ENCODE data around the gene DHRS3. TPM values are rescaled to one million over a fixed set of nuclear protein-coding genes. Genes with fewer than 3 reads are reported as not detected.

DHRS3 gene
- total and polyA plus RNA-seq, 10 of the 15 experiments (the other 5 are each of a cell fraction or from before 2014, with no cell fraction given) = 0.23 to 29.7 (median 1.2) TPM

DNA sequence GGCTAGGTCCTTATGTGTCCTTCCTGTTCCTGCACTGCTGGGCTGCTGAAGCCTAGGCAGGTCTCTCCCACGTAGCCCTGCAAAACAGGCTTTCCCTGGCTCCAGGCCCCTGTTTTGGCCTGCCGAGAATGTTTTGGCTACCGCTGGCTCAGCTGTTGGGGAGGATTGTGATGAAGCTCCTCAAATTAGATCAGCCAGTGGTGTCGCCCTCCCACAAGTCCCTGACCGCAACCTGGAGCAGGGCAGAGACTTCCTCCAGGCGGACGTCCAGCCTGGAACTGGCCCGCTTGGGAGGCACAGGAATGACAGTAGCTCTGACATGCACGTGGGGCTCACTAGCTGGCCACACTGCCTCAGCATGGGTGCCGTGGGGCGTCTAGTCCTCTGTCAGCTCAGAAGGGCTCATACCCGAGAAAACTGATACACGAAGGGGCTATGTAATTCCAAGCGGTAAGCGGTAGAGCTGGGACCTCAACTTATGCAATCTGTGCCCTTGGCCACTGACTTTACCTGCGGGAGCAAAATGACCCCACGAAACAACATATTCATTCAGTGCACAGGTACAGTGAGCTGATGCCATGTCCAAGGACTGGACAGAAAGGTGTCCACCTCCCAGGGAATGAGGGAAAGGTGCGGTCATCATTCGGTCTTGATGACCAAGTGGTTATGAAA lies 26.6 kb downstream of the DHRS3 start (continued):
- TF ChIP-seq RBBP5 (conservative IDR thresholded peaks at IDR 0.05) = no peak
- no peak for TF ChIP-seq SREBF1 (IDR thresholded peaks at IDR 0.05; ENCODE audit: low read length)
- no peak for TF ChIP-seq CHD4 (IDR thresholded peaks at IDR 0.05)
- no peak for TF ChIP-seq EED (IDR thresholded peaks at IDR 0.05; ENCODE audit: low read depth)
- TF ChIP-seq, protein P1, sequence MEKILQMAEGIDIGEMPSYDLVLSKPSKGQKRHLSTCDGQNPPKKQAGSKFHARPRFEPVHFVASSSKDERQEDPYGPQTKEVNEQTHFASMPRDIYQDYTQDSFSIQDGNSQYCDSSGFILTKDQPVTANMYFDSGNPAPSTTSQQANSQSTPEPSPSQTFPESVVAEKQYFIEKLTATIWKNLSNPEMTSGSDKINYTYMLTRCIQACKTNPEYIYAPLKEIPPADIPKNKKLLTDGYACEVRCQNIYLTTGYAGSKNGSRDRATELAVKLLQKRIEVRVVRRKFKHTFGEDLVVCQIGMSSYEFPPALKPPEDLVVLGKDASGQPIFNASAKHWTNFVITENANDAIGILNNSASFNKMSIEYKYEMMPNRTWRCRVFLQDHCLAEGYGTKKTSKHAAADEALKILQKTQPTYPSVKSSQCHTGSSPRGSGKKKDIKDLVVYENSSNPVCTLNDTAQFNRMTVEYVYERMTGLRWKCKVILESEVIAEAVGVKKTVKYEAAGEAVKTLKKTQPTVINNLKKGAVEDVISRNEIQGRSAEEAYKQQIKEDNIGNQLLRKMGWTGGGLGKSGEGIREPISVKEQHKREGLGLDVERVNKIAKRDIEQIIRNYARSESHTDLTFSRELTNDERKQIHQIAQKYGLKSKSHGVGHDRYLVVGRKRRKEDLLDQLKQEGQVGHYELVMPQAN (conservative IDR thresholded peaks at IDR 0.05) = no peak
- TF ChIP-seq, protein P2, sequence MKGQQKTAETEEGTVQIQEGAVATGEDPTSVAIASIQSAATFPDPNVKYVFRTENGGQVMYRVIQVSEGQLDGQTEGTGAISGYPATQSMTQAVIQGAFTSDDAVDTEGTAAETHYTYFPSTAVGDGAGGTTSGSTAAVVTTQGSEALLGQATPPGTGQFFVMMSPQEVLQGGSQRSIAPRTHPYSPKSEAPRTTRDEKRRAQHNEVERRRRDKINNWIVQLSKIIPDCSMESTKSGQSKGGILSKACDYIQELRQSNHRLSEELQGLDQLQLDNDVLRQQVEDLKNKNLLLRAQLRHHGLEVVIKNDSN (IDR thresholded peaks at IDR 0.05; ENCODE audit: borderline replicate concordance, extremely low read length, insufficient read depth, low read depth, low read length) = no peak
- no peak for TF ChIP-seq RUNX3 (IDR thresholded peaks at IDR 0.05; ENCODE audit: low read length)
- TF ChIP-seq CBX3 (IDR thresholded peaks at IDR 0.05; ENCODE audit: borderline replicate concordance, low read depth) = no peak

DNA sequence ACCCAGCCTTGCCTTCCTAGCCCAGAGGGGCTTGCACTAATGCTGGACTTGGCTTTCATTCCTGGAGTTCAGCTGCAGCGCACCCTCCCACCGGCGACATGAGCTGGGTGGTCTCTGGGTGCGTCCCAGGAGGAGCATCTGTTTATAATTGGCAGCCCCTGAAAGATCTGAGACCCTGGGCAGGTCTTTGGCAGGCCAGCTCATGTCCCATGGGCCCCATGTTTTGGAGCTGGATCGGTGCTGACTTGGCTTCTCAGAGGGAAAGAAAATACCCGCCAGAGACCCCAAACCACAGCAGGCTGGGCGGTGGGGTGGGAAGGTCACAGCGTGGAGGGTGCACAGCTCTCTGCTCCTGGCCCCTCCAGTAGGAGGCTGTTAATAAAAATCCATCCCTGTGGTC lies 29.3 kb downstream of the DHRS3 start:
- POLR2A ChIA-PET = no interaction called here
- DNase-seq (ENCODE audit: low read depth, low spot score) (no peak), FAIRE-seq (no peak), ATAC-seq (no peak)
- 48% methylated on average over 8 of the region's 8 CpGs for WGBS (ENCODE audit: insufficient coverage, insufficient replicate concordance, low lambda C conversion rate, missing lambda C conversion rate)
- Histone ChIP-seq H2AFZ (ENCODE audit: control insufficient read depth, low read depth, low read length) (no peak overlapping the region), H3K9me3 (replicated peaks; ENCODE audit: control insufficient read depth, insufficient read depth, low read length) (no peaks in the 10 kb centered on the region), H3K9ac (ENCODE audit: control insufficient read depth, insufficient read depth, low read length) (no peak overlapping the region), H3K4me3 (no peak overlapping the region), H3K4me1 (ENCODE audit: control insufficient read depth, insufficient read depth, low read length) (no peaks in the 10 kb centered on the region), H4K20me1 (ENCODE audit: control insufficient read depth, insufficient read depth) (0 out of 2 replicates have a peak, but pooled peaks cover under 1% of the 10 kb centered on the region), H3K79me2 (ENCODE audit: control insufficient read depth, insufficient read depth, low read length) (no peaks in the 10 kb centered on the region), H3K36me3 (ENCODE audit: control insufficient read depth in 2 of 2, insufficient read depth in 2 of 2, low read length in 1 of 2) (no peaks in the 10 kb centered on the region), H3K4me2 (ENCODE audit: control insufficient read depth, insufficient read depth) (no peak overlapping the region), H3K27ac (ENCODE audit: control insufficient read depth, insufficient read depth) (no peak overlapping the region), H3K27me3 (replicated peaks in 1 of 2; ENCODE audit: control insufficient read depth in 2 of 2, insufficient read depth in 2 of 2, low read length in 1 of 2) (no peaks in the 10 kb centered on the region)
- CTCF ChIA-PET = no interaction called here
- BruUV-seq (replicated peaks) = no TSS peak
- in situ Hi-C loops (cut with MboI) (no loop called here), intact Hi-C loops (cut with micrococcal nuclease; ENCODE audit: unreplicated experiment) (no loop called here)
- SMC1A ChIA-PET (ENCODE audit: uncharacterized antibody, unreplicated experiment) = interaction anchor here (0.6 to 0.8 kb wide), 2 partner anchors 147 to 265 kb away, joined by 3 read pairs; no protein-coding TSS in a partner anchor
- RAD21 ChIA-PET (ENCODE audit: unreplicated experiment) = no interaction called here
- TF ChIP-seq MYC (IDR thresholded peaks at IDR 0.05; ENCODE audit: insufficient read depth, insufficient read length, insufficient replicate concordance, low read length, severe bottlenecking) = no peak
- TF ChIP-seq, protein P3, sequence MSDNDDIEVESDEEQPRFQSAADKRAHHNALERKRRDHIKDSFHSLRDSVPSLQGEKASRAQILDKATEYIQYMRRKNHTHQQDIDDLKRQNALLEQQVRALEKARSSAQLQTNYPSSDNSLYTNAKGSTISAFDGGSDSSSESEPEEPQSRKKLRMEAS (IDR thresholded peaks at IDR 0.05; ENCODE audit: low read depth, low read length) = no peak
- TF ChIP-seq, protein P4, sequence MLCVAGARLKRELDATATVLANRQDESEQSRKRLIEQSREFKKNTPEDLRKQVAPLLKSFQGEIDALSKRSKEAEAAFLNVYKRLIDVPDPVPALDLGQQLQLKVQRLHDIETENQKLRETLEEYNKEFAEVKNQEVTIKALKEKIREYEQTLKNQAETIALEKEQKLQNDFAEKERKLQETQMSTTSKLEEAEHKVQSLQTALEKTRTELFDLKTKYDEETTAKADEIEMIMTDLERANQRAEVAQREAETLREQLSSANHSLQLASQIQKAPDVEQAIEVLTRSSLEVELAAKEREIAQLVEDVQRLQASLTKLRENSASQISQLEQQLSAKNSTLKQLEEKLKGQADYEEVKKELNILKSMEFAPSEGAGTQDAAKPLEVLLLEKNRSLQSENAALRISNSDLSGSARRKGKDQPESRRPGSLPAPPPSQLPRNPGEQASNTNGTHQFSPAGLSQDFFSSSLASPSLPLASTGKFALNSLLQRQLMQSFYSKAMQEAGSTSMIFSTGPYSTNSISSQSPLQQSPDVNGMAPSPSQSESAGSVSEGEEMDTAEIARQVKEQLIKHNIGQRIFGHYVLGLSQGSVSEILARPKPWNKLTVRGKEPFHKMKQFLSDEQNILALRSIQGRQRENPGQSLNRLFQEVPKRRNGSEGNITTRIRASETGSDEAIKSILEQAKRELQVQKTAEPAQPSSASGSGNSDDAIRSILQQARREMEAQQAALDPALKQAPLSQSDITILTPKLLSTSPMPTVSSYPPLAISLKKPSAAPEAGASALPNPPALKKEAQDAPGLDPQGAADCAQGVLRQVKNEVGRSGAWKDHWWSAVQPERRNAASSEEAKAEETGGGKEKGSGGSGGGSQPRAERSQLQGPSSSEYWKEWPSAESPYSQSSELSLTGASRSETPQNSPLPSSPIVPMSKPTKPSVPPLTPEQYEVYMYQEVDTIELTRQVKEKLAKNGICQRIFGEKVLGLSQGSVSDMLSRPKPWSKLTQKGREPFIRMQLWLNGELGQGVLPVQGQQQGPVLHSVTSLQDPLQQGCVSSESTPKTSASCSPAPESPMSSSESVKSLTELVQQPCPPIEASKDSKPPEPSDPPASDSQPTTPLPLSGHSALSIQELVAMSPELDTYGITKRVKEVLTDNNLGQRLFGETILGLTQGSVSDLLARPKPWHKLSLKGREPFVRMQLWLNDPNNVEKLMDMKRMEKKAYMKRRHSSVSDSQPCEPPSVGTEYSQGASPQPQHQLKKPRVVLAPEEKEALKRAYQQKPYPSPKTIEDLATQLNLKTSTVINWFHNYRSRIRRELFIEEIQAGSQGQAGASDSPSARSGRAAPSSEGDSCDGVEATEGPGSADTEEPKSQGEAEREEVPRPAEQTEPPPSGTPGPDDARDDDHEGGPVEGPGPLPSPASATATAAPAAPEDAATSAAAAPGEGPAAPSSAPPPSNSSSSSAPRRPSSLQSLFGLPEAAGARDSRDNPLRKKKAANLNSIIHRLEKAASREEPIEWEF (IDR thresholded peaks at IDR 0.05; ENCODE audit: insufficient replicate concordance, low read depth, low read length) = no peak
- TF ChIP-seq BMI1 (IDR thresholded peaks at IDR 0.05; ENCODE audit: borderline replicate concordance) = no peak
- TF ChIP-seq ESRRA (IDR thresholded peaks at IDR 0.05; ENCODE audit: low read length) = no peak
- no peak for TF ChIP-seq NR2C1 (IDR thresholded peaks at IDR 0.05)
- no peak for TF ChIP-seq CEBPB (IDR thresholded peaks at IDR 0.05; ENCODE audit: borderline replicate concordance in 1 of 2, low read depth in 2 of 2, low read length in 2 of 2)
